IPS-18c (cell line): ENCODE results near the gene ADRA1B.

Experiments
- H3K4me3 ChIP-seq: 2 replicates; pipeline ENCODE4 v1.7.0; 2013; ENCODE audit warnings: low read depth, mild to moderate bottlenecking, low read length, moderate library complexity; ENCODE audit not compliant: insufficient read depth
- H3K9me3 ChIP-seq: one replicate; pipeline ENCODE4 v1.6.1; 2013; ENCODE audit warnings: mild to moderate bottlenecking, low read length, moderate library complexity; ENCODE audit not compliant: control insufficient read depth, insufficient read depth

The ADRA1B gene

DNA sequence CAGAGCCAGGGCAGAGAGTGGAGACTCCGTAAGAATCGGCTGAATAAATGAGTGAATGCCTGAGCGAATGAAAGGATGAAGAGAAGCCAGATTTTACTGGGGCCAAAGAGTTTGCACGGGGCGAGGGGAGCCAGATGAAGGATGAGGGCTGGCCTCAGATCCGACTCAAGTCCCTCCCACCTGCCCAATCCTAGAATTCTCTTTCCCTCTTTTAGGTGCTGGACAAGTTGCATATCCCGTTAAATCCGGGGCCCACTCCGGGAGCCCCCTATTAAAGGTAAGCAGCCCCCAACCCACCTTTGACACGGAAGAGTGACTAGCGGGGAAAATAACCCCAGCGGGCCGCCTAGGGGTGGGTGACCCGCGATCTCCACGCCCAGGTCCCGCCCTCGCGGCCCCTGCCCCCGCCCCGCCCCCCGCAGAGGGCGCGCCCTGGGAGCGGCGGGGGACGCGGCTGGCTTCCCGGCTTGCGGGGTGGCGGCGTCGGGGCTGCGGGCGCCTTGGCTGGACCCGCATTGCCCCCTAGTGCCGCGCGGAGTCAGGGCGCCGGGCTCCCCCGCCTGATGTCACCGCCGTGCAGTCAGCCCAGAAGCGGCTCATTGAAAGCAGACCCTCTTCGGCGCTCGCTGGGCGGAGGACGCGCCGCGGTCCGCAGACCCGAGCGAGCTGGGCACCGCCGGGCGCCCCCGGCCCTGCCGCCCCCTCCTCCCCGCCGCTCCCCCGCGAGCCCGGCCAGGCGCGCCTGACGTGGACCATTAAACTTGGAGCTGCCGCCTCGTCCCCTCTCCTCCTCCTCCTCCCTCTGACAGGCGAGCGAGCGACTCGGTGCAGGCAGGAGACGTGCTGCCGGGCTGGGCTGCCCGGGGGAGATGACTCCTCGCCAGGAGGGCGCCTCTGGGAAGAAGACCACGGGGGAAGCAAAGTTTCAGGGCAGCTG is at the start of gene ADRA1B:
ADRA1B (plus strand) TSS at position 579 of the 937 bp plus-strand sequence. CDS start 424 bp downstream, outside the sequence.
- Histone ChIP-seq H3K9me3 (no peaks in the 10 kb centered on the region), H3K4me3 (peak within 1 kb of the TSS; percentile 44)

DNA sequence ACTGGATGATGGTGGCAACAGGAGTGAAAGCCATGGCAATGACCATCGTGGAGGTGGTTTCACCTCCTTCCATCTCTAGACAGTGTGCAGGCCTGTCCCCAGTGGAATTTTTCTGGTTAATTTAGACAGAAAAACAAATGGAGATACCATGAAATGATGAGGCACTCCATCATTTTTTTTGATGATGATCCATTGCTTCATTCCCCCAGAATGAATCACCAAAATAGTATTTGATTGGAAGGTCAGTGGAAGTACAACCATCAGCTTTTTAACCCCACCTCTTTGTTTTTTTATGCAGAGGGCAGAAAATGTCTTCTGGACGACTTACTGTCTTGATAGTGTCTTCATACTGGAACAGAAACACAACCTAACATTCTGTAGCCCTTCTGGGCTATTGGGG is 42.6 kb upstream of the ADRA1B start:
- Histone ChIP-seq H3K4me3 (no peak overlapping the region), H3K9me3 (no peaks in the 10 kb centered on the region)

DNA sequence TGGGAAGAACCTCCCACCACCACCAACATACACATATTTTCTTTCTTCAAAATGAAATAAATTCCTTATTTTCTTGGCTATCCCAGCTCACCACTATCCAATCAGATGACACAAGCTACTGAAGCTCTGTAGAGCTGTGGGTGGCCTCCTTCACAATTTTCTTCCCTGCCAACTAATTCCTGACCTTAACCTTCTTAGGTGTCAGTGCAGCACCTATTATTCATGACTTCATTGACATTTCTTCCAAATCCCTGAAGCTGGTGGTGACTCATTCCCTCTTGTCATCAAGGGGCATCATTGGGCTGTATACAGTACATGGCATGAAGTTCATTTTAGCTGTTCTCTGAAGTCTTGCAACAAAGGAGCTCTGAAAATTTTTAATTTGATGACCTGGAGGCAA is 42.0 kb upstream of the ADRA1B start:
- Histone ChIP-seq H3K4me3 (no peak overlapping the region), H3K9me3 (no peaks in the 10 kb centered on the region)

- no peak overlapping the region for H3K4me3 ChIP-seq
- H3K9me3 ChIP-seq, result no peaks in the 10 kb centered on the region
Observed at GRCh38 chr5:159877016-159877415, 39.3 kb upstream of the ADRA1B start.

- H3K4me3 ChIP-seq, result no peak overlapping the region
- no peaks in the 10 kb centered on the region for H3K9me3 ChIP-seq
Observed at GRCh38 chr5:159877894-159878448, 38.3 kb upstream of the ADRA1B start.

DNA sequence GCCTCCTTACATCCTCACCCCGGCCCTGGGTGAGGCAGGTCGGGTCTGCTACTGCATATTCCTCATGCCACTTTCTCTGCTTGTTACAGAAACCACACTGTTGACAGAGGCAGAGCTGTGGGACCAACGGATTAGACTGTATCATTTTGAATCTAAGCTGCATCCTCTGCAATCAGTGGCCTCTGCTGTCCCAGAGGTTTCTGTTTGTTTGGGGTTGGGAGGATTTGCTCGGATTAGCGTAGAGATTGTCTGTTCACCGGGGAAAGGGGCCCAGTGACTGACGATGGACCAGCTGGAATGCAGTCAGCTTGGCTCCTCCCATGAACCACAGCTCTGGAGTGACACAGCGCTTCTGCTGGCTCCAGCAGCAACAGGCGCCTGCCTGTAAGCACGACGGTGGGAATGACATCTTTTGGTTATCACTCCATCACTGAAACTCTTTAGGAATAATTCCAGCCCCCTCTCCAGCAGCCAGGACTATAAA is 37.3 kb upstream of the ADRA1B start:
- H3K9me3 ChIP-seq, result no peaks in the 10 kb centered on the region
- H3K4me3 ChIP-seq, result no peak overlapping the region

DNA sequence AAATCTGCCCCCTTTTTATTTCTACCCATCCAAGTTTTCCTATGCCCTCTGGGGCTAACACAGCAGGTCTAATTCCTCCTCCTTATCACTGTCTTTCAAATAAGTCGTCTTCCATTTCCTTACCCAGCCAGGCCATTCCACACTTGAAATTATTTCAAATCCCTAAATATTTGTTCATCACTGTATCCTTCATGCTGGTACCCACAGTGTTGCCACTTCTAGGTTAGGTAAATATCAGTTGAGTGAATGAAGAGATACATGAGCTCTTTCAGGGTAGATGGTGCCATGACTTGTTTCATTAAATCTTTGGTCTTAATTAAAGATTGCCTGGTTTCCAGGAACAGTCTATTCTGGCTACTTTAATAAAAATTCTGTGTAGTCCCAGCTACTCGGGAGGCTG is 35.6 kb upstream of the ADRA1B start:
- Histone ChIP-seq H3K4me3 (no peak overlapping the region), H3K9me3 (no peaks in the 10 kb centered on the region)

GRCh38 chr5:159881967-159882366 is 34.3 kb upstream of the ADRA1B start:
- Histone ChIP-seq H3K9me3 (no peaks in the 10 kb centered on the region), H3K4me3 (no peak overlapping the region)

DNA sequence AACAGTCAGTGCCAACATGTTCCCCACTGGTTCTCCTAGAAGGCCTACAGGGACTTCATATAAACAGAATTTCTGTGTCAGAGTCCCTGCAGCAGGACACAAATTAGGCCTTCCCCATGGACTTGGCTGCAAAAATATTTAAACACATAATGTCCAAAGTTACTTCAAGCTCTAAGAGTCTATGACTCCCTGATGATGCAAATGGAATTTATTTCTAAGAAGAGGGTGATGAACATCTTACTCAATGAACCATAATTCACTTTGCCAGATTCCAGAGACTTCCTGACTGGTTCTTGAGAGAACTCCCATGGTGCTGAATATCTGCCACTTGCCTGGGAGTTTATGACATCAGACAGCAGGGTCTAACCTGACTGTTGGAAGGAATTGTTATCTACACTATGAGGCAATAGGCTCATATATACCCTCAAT is 32.7 kb upstream of the ADRA1B start:
- H3K9me3 ChIP-seq, result no peaks in the 10 kb centered on the region
- no peak overlapping the region for H3K4me3 ChIP-seq

DNA sequence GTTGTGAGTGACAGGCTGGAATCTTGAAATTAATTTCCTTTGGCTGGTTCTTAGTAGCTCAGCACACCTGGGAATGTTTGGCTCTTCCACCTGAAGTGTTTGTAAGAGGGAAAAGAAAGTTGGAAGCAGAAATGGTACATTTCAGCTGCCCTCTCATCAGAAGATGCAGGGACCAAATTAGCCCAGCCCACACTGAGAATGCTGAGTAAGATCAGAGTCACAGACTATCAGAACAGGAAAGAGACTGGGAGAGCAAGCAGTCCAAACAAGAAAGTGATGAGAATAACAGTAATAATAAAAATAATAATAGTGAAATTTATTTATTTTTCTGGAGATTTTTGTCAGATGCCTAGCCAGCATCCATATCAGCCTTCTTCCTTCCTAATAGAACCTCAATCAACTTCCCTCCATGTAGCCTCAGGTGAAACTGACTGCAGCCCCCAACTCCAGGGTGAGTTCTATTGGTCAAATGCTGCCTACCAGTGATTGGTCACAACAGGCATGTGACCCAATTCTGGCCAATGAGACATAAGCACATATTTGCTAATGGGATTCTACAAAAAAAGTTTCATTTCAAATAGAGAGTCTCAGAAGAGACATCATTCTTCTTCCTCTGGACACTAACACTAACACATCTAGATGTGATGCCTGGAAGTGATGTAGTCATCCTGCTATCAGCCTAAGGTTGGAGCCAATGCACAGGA is 31.2 kb upstream of the ADRA1B start:
- Histone ChIP-seq H3K4me3 (no peak overlapping the region), H3K9me3 (no peaks in the 10 kb centered on the region)

- H3K4me3 ChIP-seq, result no peak overlapping the region
- no peaks in the 10 kb centered on the region for H3K9me3 ChIP-seq
Observed at GRCh38 chr5:159886296-159886695, 30.0 kb upstream of the ADRA1B start.

DNA sequence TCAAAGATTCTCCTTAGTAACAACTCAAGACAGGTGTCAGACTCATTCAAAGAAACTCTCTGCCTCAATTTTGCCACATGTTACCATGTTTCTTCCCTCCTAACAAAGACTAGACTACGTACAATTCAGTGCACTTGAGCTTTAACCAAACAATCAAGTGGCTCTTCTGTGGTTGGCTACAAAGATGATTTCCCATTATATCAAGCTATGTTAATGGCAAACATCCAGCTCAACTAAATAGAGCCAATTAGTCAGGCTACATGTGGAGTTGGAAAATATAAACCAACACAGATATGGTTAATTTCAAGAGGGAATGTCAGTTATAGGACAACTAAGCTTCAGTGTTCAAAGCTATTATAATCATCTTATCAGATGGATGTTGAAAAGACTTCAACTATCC is 29.2 kb upstream of the ADRA1B start:
- no peaks in the 10 kb centered on the region for H3K9me3 ChIP-seq
- no peak overlapping the region for H3K4me3 ChIP-seq

DNA sequence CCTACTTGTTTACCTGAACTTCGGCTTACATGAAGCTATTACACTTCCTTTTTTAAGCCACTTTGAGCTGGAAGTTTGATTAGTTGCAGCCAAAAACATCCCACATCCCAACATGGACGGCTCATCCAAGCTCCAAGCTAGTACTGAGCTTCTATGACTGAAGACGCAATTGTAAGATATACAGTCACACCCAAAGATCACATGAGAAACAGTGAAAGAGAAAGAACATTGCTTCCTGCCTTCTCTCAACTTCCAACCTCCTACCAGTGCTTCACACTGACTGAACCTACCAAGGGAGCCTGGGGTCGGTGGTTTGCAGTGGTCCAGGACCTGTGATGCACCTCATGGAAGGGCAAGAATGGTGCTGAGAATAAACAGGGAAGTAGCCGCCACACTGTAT is 27.4 kb upstream of the ADRA1B start:
- Histone ChIP-seq H3K9me3 (no peaks in the 10 kb centered on the region), H3K4me3 (no peak overlapping the region)

DNA sequence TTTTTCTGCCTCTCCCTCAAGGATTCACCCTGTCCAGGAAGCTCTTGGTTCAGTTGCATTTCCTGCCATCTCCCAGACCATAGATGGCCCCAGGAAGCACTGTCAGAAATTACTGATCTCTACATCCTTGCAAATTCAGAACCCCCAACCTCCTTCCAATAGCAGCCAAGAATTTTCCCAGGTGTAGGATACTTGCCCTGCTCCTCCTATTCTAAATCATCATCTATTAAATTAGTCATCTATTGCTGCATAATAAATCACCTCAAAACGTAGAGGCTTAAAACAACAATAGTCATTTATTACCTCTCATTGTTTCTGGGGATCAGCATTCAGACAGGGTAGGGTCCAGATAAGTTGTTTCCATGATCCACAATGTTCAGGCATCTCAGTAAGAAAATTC is 26.1 kb upstream of the ADRA1B start:
- Histone ChIP-seq H3K4me3 (no peak overlapping the region), H3K9me3 (no peaks in the 10 kb centered on the region)

GRCh38 chr5:159891371-159891770 is 24.9 kb upstream of the ADRA1B start:
- no peak overlapping the region for H3K4me3 ChIP-seq
- no peaks in the 10 kb centered on the region for H3K9me3 ChIP-seq

GRCh38 chr5:159893040-159893695 is 23.1 kb upstream of the ADRA1B start:
- Histone ChIP-seq H3K4me3 (no peak overlapping the region), H3K9me3 (no peaks in the 10 kb centered on the region)

DNA sequence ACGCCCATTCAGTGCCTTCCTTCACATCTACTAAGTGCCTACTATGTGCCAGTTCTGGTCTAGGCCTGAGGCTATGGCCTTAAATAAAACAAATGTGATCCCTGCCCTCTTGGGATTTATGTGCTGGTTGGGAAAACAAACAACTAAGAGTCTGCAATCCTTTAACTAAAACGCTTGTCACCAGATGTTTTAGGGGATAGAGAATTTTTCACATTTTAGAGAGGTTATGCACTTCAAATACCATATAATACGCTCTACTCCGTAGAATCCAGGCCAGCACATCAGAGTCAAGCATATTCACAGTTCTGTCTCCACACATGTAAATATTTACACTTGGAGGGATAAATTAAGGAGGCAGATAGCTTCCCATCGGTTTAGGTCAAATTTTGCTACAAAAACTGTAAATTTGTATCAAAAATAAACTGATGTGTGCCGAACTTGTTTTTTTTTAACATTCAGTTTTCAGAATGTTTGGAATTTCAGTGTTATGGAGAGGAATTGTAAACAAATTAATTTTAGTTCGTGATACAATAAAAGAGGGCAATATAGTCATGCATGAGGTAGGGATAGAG is 22.0 kb upstream of the ADRA1B start:
- Histone ChIP-seq H3K4me3 (no peak overlapping the region), H3K9me3 (no peaks in the 10 kb centered on the region)
